M059J (cell line): ENCODE data around the gene TNFAIP8. TPM values are rescaled to one million over a fixed set of nuclear protein-coding genes. Genes with fewer than 3 reads are reported as not detected.
"Not testable (repeated sequence)": the region's sequence is repeated elsewhere in the genome, so short reads cannot be mapped to it uniquely, and the experiment has no call there.

Experiments used
- DNase-seq: peaks from one replicate; pipeline ENCODE4 v3.0.0-alpha.2; 2012; ENCODE audit warnings: low read depth
- total RNA-seq: library from RNA; depleted of rRNA; stranded (reverse); fragments of >200 nt; shearing (Covaris generic); gene quantifications from 2 replicates; pipeline ENCODE4 v1.2.3, GENCODE V29; 2014; rRNA removed

TNFAIP8 gene
- total RNA-seq, 1 experiment from 2014 or later = 18.4 TPM

- no peak for DNase-seq
Measured at GRCh38 chr5:119418606-119419100, 62.8 kb downstream of the TNFAIP8 start.

GRCh38 chr5:119420169-119420568 lies 64.3 kb downstream of the TNFAIP8 start:
- peak; percentile 16 for DNase-seq

GRCh38 chr5:119426057-119426456 lies 70.2 kb downstream of the TNFAIP8 start:
- DNase-seq = no peak

- no peak for DNase-seq
Measured at GRCh38 chr5:119427060-119427459, 71.2 kb downstream of the TNFAIP8 start.

GRCh38 chr5:119427596-119427995 lies 71.8 kb downstream of the TNFAIP8 start:
- DNase-seq = not testable (repeated sequence)

GRCh38 chr5:119428166-119428565 lies 72.3 kb downstream of the TNFAIP8 start:
- DNase-seq = not testable (repeated sequence)

GRCh38 chr5:119428574-119428973 lies 72.8 kb downstream of the TNFAIP8 start:
- DNase-seq = not testable (repeated sequence)

GRCh38 chr5:119432674-119433237 lies 76.9 kb downstream of the TNFAIP8 start:
- not testable (repeated sequence) for DNase-seq

GRCh38 chr5:119435436-119436132 lies 79.8 kb downstream of the TNFAIP8 start:
- DNase-seq = peak; percentile 24

- DNase-seq = not testable (repeated sequence)
Measured at GRCh38 chr5:119437785-119438586, 82.2 kb downstream of the TNFAIP8 start.

GRCh38 chr5:119438587-119438917 lies 82.7 kb downstream of the TNFAIP8 start:
- DNase-seq = not testable (repeated sequence)

- DNase-seq = no peak
Measured at GRCh38 chr5:119439140-119439631, 83.4 kb downstream of the TNFAIP8 start.

- DNase-seq = not testable (repeated sequence)
Measured at GRCh38 chr5:119439632-119440031, 83.8 kb downstream of the TNFAIP8 start.

GRCh38 chr5:119444643-119445042 lies 88.8 kb downstream of the TNFAIP8 start:
- DNase-seq = not testable (repeated sequence)

GRCh38 chr5:119445544-119445943 lies 89.7 kb downstream of the TNFAIP8 start:
- DNase-seq = no peak

Other genes starting within 250 kb of the TNFAIP8 start
- 169 and 180 TPM in 2 replicates for gene HSD17B4, start 96.5 kb downstream of the TNFAIP8 start, total RNA-seq